A549 (cell line): ENCODE data around the gene NPAS2.

Experiments
- HEYL ChIP-seq: fragments of 250-450 bp; sonication (Bioruptor Pico); IDR thresholded peaks from 2 replicates; pipeline ENCODE4 v1.8.0; 2021; ENCODE audit warnings: mild to moderate bottlenecking, moderate library complexity
- POLR2A ChIP-seq: IDR thresholded peaks from 2 replicates; pipeline ENCODE4 v1.6.1; 2012; ENCODE audit warnings: mild to moderate bottlenecking, low read length
- REST ChIP-seq: fragments of 200-600 bp; sonication (generic); IDR thresholded peaks from 2 replicates; pipeline ENCODE4 v1.6.1; 2016; ENCODE audit warnings: antibody characterized with exemption, mild to moderate bottlenecking, moderate library complexity
- TF ChIP-seq, protein P1 (sequence below): fragments of 150-350 bp; IDR thresholded peaks from 2 replicates; pipeline ENCODE4 v1.6.1; 2014; ENCODE audit warnings: low read depth, mild to moderate bottlenecking, low read length

DNA sequence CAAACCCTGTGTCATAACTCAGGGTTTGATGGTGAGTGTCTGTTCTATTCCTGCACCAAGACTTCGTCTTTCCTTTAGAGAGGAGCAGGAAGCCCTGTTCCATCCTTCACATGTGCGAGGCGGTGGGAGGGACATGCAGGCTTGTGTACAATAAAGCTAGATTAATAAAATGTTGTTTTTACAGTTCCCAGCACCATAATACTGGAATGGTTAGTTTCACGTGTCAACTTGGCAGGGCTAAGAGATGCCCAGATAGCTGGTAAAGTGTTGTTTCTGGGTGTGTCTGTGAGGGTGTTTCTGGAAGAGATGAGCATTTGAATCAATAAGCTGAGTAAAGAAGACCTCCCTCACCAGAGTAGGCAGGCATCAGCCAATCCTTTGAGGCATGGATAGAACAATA, 48.8 kb upstream of the NPAS2 start:
- TF ChIP-seq REST (no peak), HEYL (CRISPR knock-in tag) (no peak), POLR2A (no peak)
- TF ChIP-seq, protein P1, sequence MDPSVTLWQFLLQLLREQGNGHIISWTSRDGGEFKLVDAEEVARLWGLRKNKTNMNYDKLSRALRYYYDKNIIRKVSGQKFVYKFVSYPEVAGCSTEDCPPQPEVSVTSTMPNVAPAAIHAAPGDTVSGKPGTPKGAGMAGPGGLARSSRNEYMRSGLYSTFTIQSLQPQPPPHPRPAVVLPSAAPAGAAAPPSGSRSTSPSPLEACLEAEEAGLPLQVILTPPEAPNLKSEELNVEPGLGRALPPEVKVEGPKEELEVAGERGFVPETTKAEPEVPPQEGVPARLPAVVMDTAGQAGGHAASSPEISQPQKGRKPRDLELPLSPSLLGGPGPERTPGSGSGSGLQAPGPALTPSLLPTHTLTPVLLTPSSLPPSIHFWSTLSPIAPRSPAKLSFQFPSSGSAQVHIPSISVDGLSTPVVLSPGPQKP: no peak
